GM23248 (cell line): ENCODE results near the gene TDRD5. TPM values are rescaled to one million over a fixed set of nuclear protein-coding genes. Genes with fewer than 3 reads are reported as not detected.

Experiments used
- DNase-seq: peaks from one replicate; pipeline ENCODE4 v3.0.0-alpha.2; 2015
- H2AFZ ChIP-seq: fragments of 200-600 bp; sonication (generic); 2 replicates; pipeline ENCODE4 v1.6.1; 2016; ENCODE audit warnings: antibody characterized with exemption
- H3F3A ChIP-seq: fragments of 200-600 bp; sonication (generic); 2 replicates; pipeline ENCODE4 v1.6.1; 2016; ENCODE audit warnings: mild to moderate bottlenecking, antibody characterized with exemption, mixed run types; ENCODE audit not compliant: insufficient read depth
- H3K27ac ChIP-seq: fragments of 200-600 bp; sonication (generic); 2 replicates; pipeline ENCODE4 v1.5.1; 2016; ENCODE audit warnings: mild to moderate bottlenecking
- H3K27me3 ChIP-seq: fragments of 200-600 bp; sonication (generic); replicated peaks from 2 replicates; pipeline ENCODE4 v1.6.1; 2016; ENCODE audit warnings: mild to moderate bottlenecking; ENCODE audit not compliant: insufficient read depth
- H3K36me3 ChIP-seq: fragments of 200-600 bp; sonication (generic); 2 replicates; pipeline ENCODE4 v1.6.1; 2016; ENCODE audit warnings: low read depth, mild to moderate bottlenecking
- H3K4me1 ChIP-seq: fragments of 200-600 bp; sonication (generic); 2 replicates; pipeline ENCODE4 v1.6.1; 2016; ENCODE audit warnings: mild to moderate bottlenecking; ENCODE audit not compliant: insufficient read depth
- H3K4me2 ChIP-seq: fragments of 200-600 bp; sonication (generic); one replicate; pipeline ENCODE4 v1.6.1; 2016; ENCODE audit warnings: mild to moderate bottlenecking; ENCODE audit not compliant: unreplicated experiment
- H3K4me3 ChIP-seq: fragments of 200-600 bp; sonication (generic); 2 replicates; pipeline ENCODE4 v1.5.1; 2016; ENCODE audit warnings: mild to moderate bottlenecking
- H3K79me2 ChIP-seq: fragments of 200-600 bp; sonication (generic); 2 replicates; pipeline ENCODE4 v1.6.1; 2016; ENCODE audit warnings: mild to moderate bottlenecking; ENCODE audit not compliant: insufficient read depth
- H3K9ac ChIP-seq: fragments of 200-600 bp; sonication (generic); 2 replicates; pipeline ENCODE4 v1.6.1; 2016; ENCODE audit warnings: mild to moderate bottlenecking
- H3K9me2 ChIP-seq: fragments of 200-600 bp; sonication (generic); 2 replicates; pipeline ENCODE4 v1.6.1; 2016; ENCODE audit warnings: mixed run types, mild to moderate bottlenecking, moderate library complexity; ENCODE audit not compliant: insufficient read depth
- H3K9me3 ChIP-seq: fragments of 200-600 bp; sonication (generic); one replicate; pipeline ENCODE4 v1.6.1; 2017; ENCODE audit warnings: low read depth
- H4K20me1 ChIP-seq: fragments of 200-600 bp; sonication (generic); 2 replicates; pipeline ENCODE4 v1.6.0; 2016; ENCODE audit not compliant: insufficient read depth
- EZH2 ChIP-seq: fragments of 200-600 bp; sonication (generic); IDR thresholded peaks from 2 replicates; pipeline ENCODE4 v1.6.1; 2018; ENCODE audit warnings: antibody characterized with exemption, mild to moderate bottlenecking; ENCODE audit not compliant: insufficient read depth, poor library complexity, severe bottlenecking
- EZH2phosphoT487 ChIP-seq: fragments of 200-600 bp; sonication (generic); IDR thresholded peaks from 2 replicates; pipeline ENCODE4 v1.6.1; 2018; ENCODE audit warnings: antibody characterized with exemption, moderate library complexity, mild to moderate bottlenecking, low read depth; ENCODE audit not compliant: insufficient read depth
- whole genome bisulfite sequencing, 2 experiments: methylation state at CpG; one replicate each; pipeline ENCODE4 v1.1.6; 2015 to 2017; ENCODE audit warnings: low lambda C conversion rate in 2 of 2, low coverage in 1 of 2; ENCODE audit errors: missing lambda C conversion rate in 2 of 2; 5-methylcytosine and 5-hydroxymethylcytosine counted together
- in situ Hi-C: fragments of 300-500 bp; cut with MboI; formaldehyde crosslinking; loops from 2 replicates; pipeline ENCODE4 v1.15.0; 2020
- polyA plus RNA-seq: library from polyadenylated mRNA; unstranded; fragments of >200 nt; fragmentation: Nextera tagmentation; extraction: Ambion mirVana; gene quantifications from 2 replicates; pipeline ENCODE4 v1.2.1, GENCODE V29; 2016
- total RNA-seq: library from RNA; depleted of rRNA; stranded (reverse); fragments of >200 nt; shearing (Covaris generic); gene quantifications from 2 replicates; pipeline ENCODE4 v1.2.3, GENCODE V29; 2014

Gene TDRD5
- total and polyA plus RNA-seq, 2 experiments from 2014 or later = not detected

GRCh38 chr1:179598631-179599030 lies 7.0 kb downstream of the TDRD5 start:
- in situ Hi-C loops = no loop called here

GRCh38 chr1:179599623-179600249 lies 8.1 kb downstream of the TDRD5 start:
- no peaks in the 10 kb centered on the region for H3K36me3 ChIP-seq
- TF ChIP-seq EZH2phosphoT487 (no peak), EZH2 (no peak)
- no peaks in the 10 kb centered on the region for H3K9me3 ChIP-seq
- DNase-seq = peak; percentile 42
- no peaks in the 10 kb centered on the region for H3K4me1 ChIP-seq
- no peaks in the 10 kb centered on the region for H3F3A ChIP-seq
- no peak overlapping the region for H3K27ac ChIP-seq
- H2AFZ ChIP-seq = no peak overlapping the region
- H3K9ac ChIP-seq = no peak overlapping the region
- no peaks in the 10 kb centered on the region for H3K79me2 ChIP-seq
- H3K27me3 ChIP-seq = no peaks in the 10 kb centered on the region
- no peaks in the 10 kb centered on the region for H3K9me2 ChIP-seq
- no peaks in the 10 kb centered on the region for H4K20me1 ChIP-seq
- no peak overlapping the region for H3K4me2 ChIP-seq
- in situ Hi-C loops = no loop called here
- H3K4me3 ChIP-seq = no peak overlapping the region

More at GRCh38 chr1:179598631-179599030, 7.0 kb downstream of the TDRD5 start:
- H3K27ac ChIP-seq = no peak overlapping the region
- H3K4me3 ChIP-seq = no peak overlapping the region
- DNase-seq = no peak
- H3K27me3 ChIP-seq = peaks cover 10% of the 10 kb centered on the region
- H4K20me1 ChIP-seq = no peaks in the 10 kb centered on the region
- WGBS, 2 experiments = 26 to 38% methylated on average over 1 of the region's 1 CpG
- no peaks in the 10 kb centered on the region for H3K9me2 ChIP-seq
- no peaks in the 10 kb centered on the region for H3K4me1 ChIP-seq
- no peaks in the 10 kb centered on the region for H3K9me3 ChIP-seq
- H3K79me2 ChIP-seq = no peaks in the 10 kb centered on the region
- H2AFZ ChIP-seq = no peak overlapping the region
- TF ChIP-seq EZH2 (no peak), EZH2phosphoT487 (no peak)
- no peak overlapping the region for H3K4me2 ChIP-seq
- H3F3A ChIP-seq = no peaks in the 10 kb centered on the region
- no peak overlapping the region for H3K9ac ChIP-seq
- H3K36me3 ChIP-seq = no peaks in the 10 kb centered on the region

GRCh38 chr1:179601093-179601492 lies 9.5 kb downstream of the TDRD5 start:
- Histone ChIP-seq H3K27ac (no peak overlapping the region), H3K9me3 (no peaks in the 10 kb centered on the region), H3F3A (no peaks in the 10 kb centered on the region), H4K20me1 (no peaks in the 10 kb centered on the region), H3K4me3 (no peak overlapping the region), H2AFZ (no peak overlapping the region), H3K9me2 (no peaks in the 10 kb centered on the region), H3K27me3 (no peaks in the 10 kb centered on the region), H3K4me1 (no peaks in the 10 kb centered on the region), H3K9ac (no peak overlapping the region), H3K36me3 (no peaks in the 10 kb centered on the region), H3K4me2 (no peak overlapping the region), H3K79me2 (no peaks in the 10 kb centered on the region)
- TF ChIP-seq EZH2phosphoT487 = no peak
- TF ChIP-seq EZH2 = no peak
- DNase-seq = no peak
- WGBS, 2 experiments = 62 to 71% methylated on average over 1 of the region's 1 CpG
- in situ Hi-C loops = no loop called here

GRCh38 chr1:179612361-179612760 lies 20.7 kb downstream of the TDRD5 start:
- H3K4me1 ChIP-seq = no peaks in the 10 kb centered on the region
- H3K4me3 ChIP-seq = no peak overlapping the region
- no peak overlapping the region for H3K9ac ChIP-seq
- no peak overlapping the region for H2AFZ ChIP-seq
- H3K4me2 ChIP-seq = no peak overlapping the region
- in situ Hi-C loops = no loop called here
- H3K36me3 ChIP-seq = no peaks in the 10 kb centered on the region
- H4K20me1 ChIP-seq = no peaks in the 10 kb centered on the region
- H3K79me2 ChIP-seq = no peaks in the 10 kb centered on the region
- TF ChIP-seq EZH2phosphoT487 (no peak), EZH2 (no peak)
- no peaks in the 10 kb centered on the region for H3K9me2 ChIP-seq
- no peaks in the 10 kb centered on the region for H3F3A ChIP-seq
- WGBS, 2 experiments = 8 to 17% methylated on average over 3 of the region's 3 CpGs
- DNase-seq = no peak
- H3K9me3 ChIP-seq = no peaks in the 10 kb centered on the region
- no peaks in the 10 kb centered on the region for H3K27me3 ChIP-seq
- no peak overlapping the region for H3K27ac ChIP-seq

- no peaks in the 10 kb centered on the region for H3K36me3 ChIP-seq
- 16 to 19% methylated on average over 2 of the region's 2 CpGs for WGBS, 2 experiments
- no peaks in the 10 kb centered on the region for H4K20me1 ChIP-seq
- TF ChIP-seq EZH2phosphoT487 (no peak), EZH2 (no peak)
- in situ Hi-C loops = no loop called here
- no peak overlapping the region for H3K9ac ChIP-seq
- no peaks in the 10 kb centered on the region for H3K9me2 ChIP-seq
- no peaks in the 10 kb centered on the region for H3K79me2 ChIP-seq
- no peak overlapping the region for H3K27ac ChIP-seq
- H3K9me3 ChIP-seq = no peaks in the 10 kb centered on the region
- no peaks in the 10 kb centered on the region for H3F3A ChIP-seq
- no peak overlapping the region for H3K4me3 ChIP-seq
- no peaks in the 10 kb centered on the region for H3K4me1 ChIP-seq
- no peak overlapping the region for H3K4me2 ChIP-seq
- H3K27me3 ChIP-seq = no peaks in the 10 kb centered on the region
- no peak overlapping the region for H2AFZ ChIP-seq
- DNase-seq = no peak
These were observed 39.1 kb downstream of the TDRD5 start for GRCh38 chr1:179630719-179631118.
